ENCODE measurements around the gene UBA7.

- TF ChIP-seq E2F1 (CRISPR knock-in tag; IDR thresholded peaks at IDR 0.05) = no peak
- no peak for TF ChIP-seq ZNF121 (CRISPR knock-in tag; IDR thresholded peaks at IDR 0.05)
- TF ChIP-seq TEAD4 (CRISPR knock-in tag; IDR thresholded peaks at IDR 0.05) = no peak
- no peak for TF ChIP-seq CTCF (IDR thresholded peaks at IDR 0.05)
- no peak for TF ChIP-seq CREM (CRISPR knock-in tag; IDR thresholded peaks at IDR 0.05)
- no peak for TF ChIP-seq FOXP1 (CRISPR knock-in tag; IDR thresholded peaks at IDR 0.05; ENCODE audit: borderline replicate concordance)
- no peak for TF ChIP-seq PREB (CRISPR knock-in tag; IDR thresholded peaks at IDR 0.05; ENCODE audit: borderline replicate concordance)
- TF ChIP-seq SP1 (CRISPR knock-in tag; conservative IDR thresholded peaks at IDR 0.05) = no peak
- TF ChIP-seq ATF3 (CRISPR knock-in tag; conservative IDR thresholded peaks at IDR 0.05) = no peak
- TF ChIP-seq ZBTB43 (CRISPR knock-in tag; IDR thresholded peaks at IDR 0.05) = no peak
These were observed 22.2 kb downstream of the UBA7 start for GRCh38 chr3:49791571-49791970.
